HCT116 (cell line): ENCODE measurements around the gene DNMT3B. TPM values are rescaled to one million over a fixed set of nuclear protein-coding genes. Genes with fewer than 3 reads are reported as not detected.

Experiments used
- ATAC-seq: fragments of 200-7000 bp; cut with Tn5 transposase; 2 replicates; pipeline ENCODE4 v1.9.1; 2020; ENCODE audit warnings: mild to moderate bottlenecking, moderate library complexity
- BruUV-seq: library from RNA; stranded (reverse); fragments of 400-500 nt; replicated peaks from 2 replicates; lab custom pipeline; 2021; lab: Mats Ljungman, UMichigan
- CTCF ChIA-PET: fragments of 300-600 bp; sonication (Branson Sonifier 250); formaldehyde crosslinking; loops from one replicate; lab custom pipeline; 2021; ENCODE audit warnings: antibody characterized with exemption; lab: Charles Lee
- POLR2A ChIA-PET: fragments of 300-600, 350-600 bp; sonication (Branson Sonifier 250); formaldehyde crosslinking; loops from one replicate; lab custom pipeline; 2021; ENCODE audit warnings: antibody characterized with exemption; lab: Charles Lee
- RAD21 ChIA-PET, 2 experiments: fragments of 300-600 bp; sonication (Branson Sonifier 250); formaldehyde crosslinking; loops; one replicate each; lab custom pipeline; 2023; ENCODE audit warnings: low total read pairs in 2 of 2; ENCODE audit not compliant: uncharacterized antibody in 2 of 2, unreplicated experiment in 2 of 2, low non-redundant PET in 1 of 2; lab: Charles Lee
- DNase-seq: peaks from one replicate; pipeline ENCODE4 v3.0.0-alpha.2; 2010; ENCODE audit warnings: low read depth, low spot score
- H2AFZ ChIP-seq: fragments of 200-600 bp; shearing (Covaris generic), sonication (generic); 2 replicates; pipeline ENCODE4 v1.6.1; 2017; ENCODE audit warnings: low read depth, mixed run types, mixed read lengths, antibody characterized with exemption, low read length; ENCODE audit not compliant: poor library complexity, severe bottlenecking
- H3K27ac ChIP-seq: 2 replicates; pipeline ENCODE4 v1.5.1; 2012; ENCODE audit warnings: low read depth, low read length
- H3K27me3 ChIP-seq: fragments of 200-600 bp; sonication (generic); 2 replicates; pipeline ENCODE4 v1.6.1; 2016; ENCODE audit warnings: mixed run types, low read length, mixed read lengths; ENCODE audit not compliant: insufficient read depth
- H3K36me3 ChIP-seq, 2 experiments: fragments of 200-500 bp in 1 of 2; fragments of 200-600 bp in 1 of 2; sonication (Bioruptor generic) in 1 of 2; sonication (generic) in 1 of 2; 2 replicates each; pipeline versions ENCODE4 v1.5.1 to v1.6.1; 2014 to 2016; ENCODE audit warnings: low read length in 2 of 2, inconsistent platforms in 1 of 2, mixed read lengths in 1 of 2, mixed run types in 1 of 2; ENCODE audit not compliant: insufficient read depth in 2 of 2, control insufficient read depth in 1 of 2
- H3K4me1 ChIP-seq, 2 experiments: fragments of 200-600 bp in 1 of 2; sonication (generic) in 1 of 2; 2 replicates each; pipeline versions ENCODE4 v1.5.1 to v1.6.1; 2012 to 2017; ENCODE audit warnings: low read length in 2 of 2, inconsistent platforms in 1 of 2, mild to moderate bottlenecking in 1 of 2, mixed read lengths in 1 of 2, mixed run types in 1 of 2, moderate library complexity in 1 of 2; ENCODE audit not compliant: insufficient read depth in 2 of 2, control insufficient read depth in 1 of 2
- H3K4me2 ChIP-seq: fragments of 200-600 bp; sonication (generic); 2 replicates; pipeline ENCODE4 v1.6.1; 2017; ENCODE audit warnings: mixed run types, low read length, mixed read lengths
- H3K4me3 ChIP-seq, 2 experiments: fragments of 200-600 bp in 1 of 2; sonication (generic) in 1 of 2; replicated peaks in 1 of 2; 2 replicates each; pipeline ENCODE4 v1.5.1; 2011 to 2016; ENCODE audit warnings: low read length in 2 of 2, control low read depth in 1 of 2, low read depth in 1 of 2, mild to moderate bottlenecking in 1 of 2, mixed read lengths in 1 of 2, mixed run types in 1 of 2
- H3K79me2 ChIP-seq: fragments of 200-600 bp; sonication (generic); 2 replicates; pipeline ENCODE4 v1.6.1; 2017; ENCODE audit warnings: mild to moderate bottlenecking, mixed run types, low read length, moderate library complexity, mixed read lengths; ENCODE audit not compliant: insufficient read depth
- H3K9ac ChIP-seq: fragments of 200-600 bp; sonication (generic); 2 replicates; pipeline ENCODE4 v1.6.1; 2016; ENCODE audit warnings: low read length, mixed read lengths
- H3K9me2 ChIP-seq: fragments of 200-600 bp; sonication (generic), shearing (Covaris generic); 2 replicates; pipeline ENCODE4 v1.6.1; 2017; ENCODE audit warnings: mixed run types, mild to moderate bottlenecking, moderate library complexity; ENCODE audit not compliant: insufficient read depth
- H3K9me3 ChIP-seq, 2 experiments: fragments of 200-500 bp in 1 of 2; fragments of 200-600 bp in 1 of 2; sonication (Bioruptor generic) in 1 of 2; sonication (generic) in 1 of 2; 2 replicates each; pipeline ENCODE4 v1.6.1; 2014 to 2017; ENCODE audit warnings: low read length in 2 of 2, mixed read lengths in 2 of 2, inconsistent platforms in 1 of 2, low read depth in 1 of 2, mild to moderate bottlenecking in 1 of 2, mixed run types in 1 of 2, moderate library complexity in 1 of 2; ENCODE audit not compliant: control insufficient read depth in 1 of 2, insufficient read depth in 1 of 2
- H4K20me1 ChIP-seq: fragments of 200-600 bp; sonication (generic), shearing (Covaris generic); 2 replicates; pipeline ENCODE4 v1.6.1; 2017; ENCODE audit warnings: mixed run types, mild to moderate bottlenecking, moderate library complexity; ENCODE audit not compliant: insufficient read depth
- ATF3 ChIP-seq: IDR thresholded peaks from 2 replicates; pipeline ENCODE4 v1.6.1; 2012
- CBX3 ChIP-seq: IDR thresholded peaks from 2 replicates; pipeline ENCODE4 v1.6.1; 2012; ENCODE audit warnings: low read depth
- CTCF ChIP-seq, 3 experiments: fragments of 200-600 bp in 1 of 3; sonication (generic) in 1 of 3; IDR thresholded peaks in 2 of 3; conservative IDR thresholded peaks in 1 of 3; 2 replicates each; pipeline ENCODE4 v1.5.1; 2012 to 2017; ENCODE audit warnings: low read depth in 2 of 3, low read length in 2 of 3, antibody characterized with exemption in 1 of 3, borderline replicate concordance in 1 of 3, control low read depth in 1 of 3, mild to moderate bottlenecking in 1 of 3, mixed read lengths in 1 of 3, mixed run types in 1 of 3, moderate library complexity in 1 of 3; ENCODE audit not compliant: insufficient read depth in 1 of 3
- EGR1 ChIP-seq: IDR thresholded peaks from 2 replicates; pipeline ENCODE4 v1.6.1; 2012; ENCODE audit warnings: low read depth
- ELF1 ChIP-seq: IDR thresholded peaks from 2 replicates; pipeline ENCODE4 v1.6.1; 2012; ENCODE audit warnings: low read depth, borderline replicate concordance
- EZH2 ChIP-seq: fragments of 200-600 bp; sonication (generic); IDR thresholded peaks from 2 replicates; pipeline ENCODE4 v1.6.1; 2017; ENCODE audit warnings: antibody characterized with exemption, mixed run types
- EZH2phosphoT487 ChIP-seq: fragments of 200-600 bp; IDR thresholded peaks from 2 replicates; pipeline ENCODE4 v1.6.1; 2018; ENCODE audit warnings: antibody characterized with exemption, borderline replicate concordance
- FOSL1 ChIP-seq: IDR thresholded peaks from 2 replicates; pipeline ENCODE4 v1.6.1; 2012; ENCODE audit warnings: low read depth
- POLR2A ChIP-seq: IDR thresholded peaks from 2 replicates; pipeline ENCODE4 v1.7.0; 2011; ENCODE audit warnings: borderline replicate concordance; ENCODE audit not compliant: insufficient read depth, insufficient read length; ENCODE audit errors: extremely low read depth
- POLR2AphosphoS5 ChIP-seq: IDR thresholded peaks from 2 replicates; pipeline ENCODE4 v1.6.1; 2011; ENCODE audit warnings: mild to moderate bottlenecking, low read depth, low read length, moderate library complexity
- SIN3A ChIP-seq: IDR thresholded peaks from 2 replicates; pipeline ENCODE4 v1.6.1; 2012; ENCODE audit warnings: low read depth
- SP1 ChIP-seq: IDR thresholded peaks from 2 replicates; pipeline ENCODE4 v1.6.1; 2012; ENCODE audit warnings: low read depth
- SRF ChIP-seq: IDR thresholded peaks from 2 replicates; pipeline ENCODE4 v1.6.1; 2012; ENCODE audit warnings: low read depth
- TCF7L2 ChIP-seq: IDR thresholded peaks from 2 replicates; pipeline ENCODE4 v1.7.0; 2011; ENCODE audit warnings: borderline replicate concordance, inconsistent platforms; ENCODE audit not compliant: insufficient read depth, insufficient read length; ENCODE audit errors: extremely low read depth
- YY1 ChIP-seq: IDR thresholded peaks from 2 replicates; pipeline ENCODE4 v1.6.1; 2011; ENCODE audit warnings: low read length, low read depth, moderate library complexity, mild to moderate bottlenecking; ENCODE audit not compliant: insufficient replicate concordance; ENCODE audit errors: extremely low read depth
- ZFX ChIP-seq: fragments of 450-650 bp; IDR thresholded peaks from 2 replicates; pipeline ENCODE4 v1.6.1; 2017
- intact Hi-C: fragments of 100-400 bp; cut with micrococcal nuclease; formaldehyde crosslinking; loops from 2 replicates; pipeline ENCODE4 v1.10.0; 2022
- total RNA-seq: library from RNA; stranded (reverse); gene quantifications from one replicate; pipeline ENCODE4 v1.2.1, GENCODE V29; 2021; ENCODE audit not compliant: unreplicated experiment
- TF ChIP-seq, protein P1 (sequence below): IDR thresholded peaks from 2 replicates; pipeline ENCODE4 v1.6.1; 2011; ENCODE audit warnings: mild to moderate bottlenecking, low read length, moderate library complexity; ENCODE audit not compliant: insufficient replicate concordance; ENCODE audit errors: extremely low read depth

DNMT3B gene
- total RNA-seq, 1 experiment from 2014 or later: 22.2 TPM

GRCh38 chr20:32845786-32846185 is 83.6 kb downstream of the DNMT3B start:
- Histone ChIP-seq H3K4me2 (no peak overlapping the region), H3K9me2 (no peaks in the 10 kb centered on the region), H3K9me3 (no peaks in the 10 kb centered on the region), H3K27ac (no peak overlapping the region), H3K79me2 (peaks cover 47% of the 10 kb centered on the region), H3K4me1 (no peaks in the 10 kb centered on the region), H4K20me1 (0 out of 2 replicates have a peak, but pooled peaks cover 4% of the 10 kb centered on the region), H3K4me3 (no peak overlapping the region), H2AFZ (no peak overlapping the region), H3K9ac (no peak overlapping the region), H3K27me3 (no peaks in the 10 kb centered on the region), H3K36me3 (peaks cover 28 to 37% of the 10 kb centered on the region in 2 experiments; a peak in 3 of 4 replicates)
- BruUV-seq: no TSS peak
- ChIA-PET POLR2A (no interaction called here), RAD21 (no interaction called here), CTCF (no interaction called here)
- TF ChIP-seq EGR1 (no peak), TCF7L2 (no peak), ZFX (no peak), ELF1 (no peak), CTCF (IDR thresholded peaks at IDR 0.05 in 2 of 3, conservative IDR thresholded peaks at IDR 0.05 in 1 of 3; ENCODE audit: borderline replicate concordance in 1 of 3, insufficient read depth in 1 of 3, low read depth in 2 of 3, low read length in 2 of 3) (no peak), YY1 (no peak), SIN3A (no peak), POLR2AphosphoS5 (no peak), ATF3 (no peak), FOSL1 (no peak), EZH2phosphoT487 (no peak), SRF (no peak), EZH2 (no peak), SP1 (no peak), CBX3 (no peak), POLR2A (no peak)
- TF ChIP-seq, protein P1, sequence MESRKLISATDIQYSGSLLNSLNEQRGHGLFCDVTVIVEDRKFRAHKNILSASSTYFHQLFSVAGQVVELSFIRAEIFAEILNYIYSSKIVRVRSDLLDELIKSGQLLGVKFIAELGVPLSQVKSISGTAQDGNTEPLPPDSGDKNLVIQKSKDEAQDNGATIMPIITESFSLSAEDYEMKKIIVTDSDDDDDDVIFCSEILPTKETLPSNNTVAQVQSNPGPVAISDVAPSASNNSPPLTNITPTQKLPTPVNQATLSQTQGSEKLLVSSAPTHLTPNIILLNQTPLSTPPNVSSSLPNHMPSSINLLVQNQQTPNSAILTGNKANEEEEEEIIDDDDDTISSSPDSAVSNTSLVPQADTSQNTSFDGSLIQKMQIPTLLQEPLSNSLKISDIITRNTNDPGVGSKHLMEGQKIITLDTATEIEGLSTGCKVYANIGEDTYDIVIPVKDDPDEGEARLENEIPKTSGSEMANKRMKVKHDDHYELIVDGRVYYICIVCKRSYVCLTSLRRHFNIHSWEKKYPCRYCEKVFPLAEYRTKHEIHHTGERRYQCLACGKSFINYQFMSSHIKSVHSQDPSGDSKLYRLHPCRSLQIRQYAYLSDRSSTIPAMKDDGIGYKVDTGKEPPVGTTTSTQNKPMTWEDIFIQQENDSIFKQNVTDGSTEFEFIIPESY: no peak
- no peak for ATAC-seq
- intact Hi-C loops: no loop called here
- no peak for DNase-seq
